A549 (cell line): Measurements from ENCODE around the gene KLHL30. TPM values are rescaled to one million over a fixed set of nuclear protein-coding genes. Genes with fewer than 3 reads are reported as not detected.
A peak's percentile ranks its signal among the peaks of the same experiment; 100 is the strongest.

ENCODE experiments used
- ATAC-seq, 2 experiments: fragments of 200-7000 bp in 1 of 2; fragments of >200 bp in 1 of 2; cut with Nextera tagmentation in 1 of 2; cut with Tn5 transposase in 1 of 2; 3 replicates each; pipeline versions ENCODE4 v1.8.0 to v1.9.1; 2018 to 2020; ENCODE audit warnings: mild to moderate bottlenecking in 1 of 2, moderate library complexity in 1 of 2
- CTCF ChIA-PET: fragments of 300-600 bp; sonication (Branson Sonifier 250); formaldehyde crosslinking; extraction: SDS; loops from one replicate; lab custom pipeline; 2021; ENCODE audit warnings: antibody characterized with exemption, inconsistent platforms; lab: Yijun Ruan, JAX
- POLR2A ChIA-PET: fragments of 350-600 bp; formaldehyde crosslinking; extraction: SDS; loops from one replicate; lab custom pipeline; 2021; ENCODE audit warnings: antibody characterized with exemption, inconsistent platforms; lab: Yijun Ruan, JAX
- DNase-seq, 2 experiments: peaks; one replicate each; pipeline versions ENCODE4 v3.0.0 to v3.0.0-alpha.2; 2011 to 2016; ENCODE audit warnings: low read depth in 1 of 2, low spot score in 1 of 2
- FAIRE-seq: peaks from 2 replicates; lab custom pipeline; 2011; peaks lifted over from hg19 to GRCh38; lab: Jason Lieb, UNC
- H3K27ac ChIP-seq, 2 experiments: fragments of >200 bp; sonication (Bioruptor Twin); formaldehyde crosslinking; 3 replicates each; pipeline ENCODE4 v1.5.1; 2016 to 2017
- H3K4me1 ChIP-seq: fragments of >200 bp; sonication (Bioruptor Twin); formaldehyde crosslinking; 3 replicates; pipeline ENCODE4 v1.6.1; 2016
- H3K4me2 ChIP-seq: fragments of >200 bp; sonication (Bioruptor Twin); formaldehyde crosslinking; 3 replicates; pipeline ENCODE4 v1.6.1; 2016
- H3K4me3 ChIP-seq: fragments of >200 bp; sonication (Bioruptor Twin); formaldehyde crosslinking; 3 replicates; pipeline ENCODE4 v1.5.1; 2016
- H3K9me3 ChIP-seq: fragments of >200 bp; sonication (Bioruptor Twin); formaldehyde crosslinking; 3 replicates; pipeline ENCODE4 v1.6.1; 2016
- CBX8 ChIP-seq: fragments of 200-600 bp; sonication (generic); IDR thresholded peaks from 2 replicates; pipeline ENCODE4 v1.6.1; 2016
- EP300 ChIP-seq, 2 experiments: fragments of >200 bp; sonication (Bioruptor Twin); formaldehyde crosslinking; IDR thresholded peaks; 2 replicates in 1 of 2; 3 replicates in 1 of 2; pipeline ENCODE4 v1.6.1; 2016 to 2017
- FOXS1 ChIP-seq: fragments of 250-450 bp; sonication (Bioruptor Pico); IDR thresholded peaks from 2 replicates; pipeline ENCODE4 v1.5.0; 2020; ENCODE audit warnings: mild to moderate bottlenecking, moderate library complexity
- GATA3 ChIP-seq: IDR thresholded peaks from 2 replicates; pipeline ENCODE4 v1.6.1; 2012; ENCODE audit warnings: borderline replicate concordance
- HES2 ChIP-seq: fragments of >200 bp; sonication (Bioruptor Twin); formaldehyde crosslinking; IDR thresholded peaks from 2 replicates; pipeline ENCODE4 v1.6.1; 2016
- HOXB13 ChIP-seq: fragments of 250-450 bp; sonication (Bioruptor Pico); IDR thresholded peaks from 2 replicates; pipeline ENCODE4 v1.5.0; 2020; ENCODE audit warnings: low read depth, mild to moderate bottlenecking, moderate library complexity
- HOXB5 ChIP-seq: fragments of 250-450 bp; sonication (Bioruptor Pico); IDR thresholded peaks from 2 replicates; pipeline ENCODE4 v1.5.0; 2020; ENCODE audit warnings: mild to moderate bottlenecking, moderate library complexity
- KDM1A ChIP-seq: fragments of 200-600 bp; sonication (generic); IDR thresholded peaks from 2 replicates; pipeline ENCODE4 v1.6.1; 2016; ENCODE audit warnings: low read depth, mild to moderate bottlenecking
- KDM5A ChIP-seq: fragments of 200-600 bp; sonication (generic); IDR thresholded peaks from 2 replicates; pipeline ENCODE4 v1.6.1; 2016; ENCODE audit warnings: antibody characterized with exemption, mild to moderate bottlenecking
- MAFK ChIP-seq: fragments of 450-650 bp; IDR thresholded peaks from 2 replicates; pipeline ENCODE4 v1.6.1; 2014; ENCODE audit not compliant: partially characterized antibody
- MAX ChIP-seq: IDR thresholded peaks from 2 replicates; pipeline ENCODE4 v1.6.1; 2012
- NR3C1 ChIP-seq: fragments of >200 bp; sonication (Bioruptor Twin); formaldehyde crosslinking; IDR thresholded peaks from 3 replicates; pipeline ENCODE4 v1.6.1; 2017
- PHF8 ChIP-seq: fragments of 200-600 bp; sonication (generic); IDR thresholded peaks from 2 replicates; pipeline ENCODE4 v1.6.1; 2016; ENCODE audit warnings: low read depth, mild to moderate bottlenecking, antibody characterized with exemption, moderate library complexity, borderline replicate concordance
- TFCP2L1 ChIP-seq: fragments of 250-450 bp; sonication (Bioruptor Pico); IDR thresholded peaks from 2 replicates; pipeline ENCODE4 v1.5.0; 2021; ENCODE audit warnings: mild to moderate bottlenecking
- ZC3H11A ChIP-seq: fragments of 450-650 bp; IDR thresholded peaks from 2 replicates; pipeline ENCODE4 v1.6.1; 2014; ENCODE audit warnings: antibody characterized with exemption, mild to moderate bottlenecking
- ZFP36 ChIP-seq: fragments of 450-650 bp; IDR thresholded peaks from 2 replicates; pipeline ENCODE4 v1.6.1; 2014; ENCODE audit warnings: borderline replicate concordance; ENCODE audit not compliant: partially characterized antibody
- ZNF302 ChIP-seq: fragments of 250-450 bp; sonication (Bioruptor Pico); IDR thresholded peaks from 2 replicates; pipeline ENCODE4 v1.9.0; 2021; ENCODE audit warnings: inconsistent platforms, mild to moderate bottlenecking, moderate library complexity
- WGBS: methylation state at CpG from one replicate; pipeline ENCODE4 v1.1.6; 2017; ENCODE audit errors: missing lambda C conversion rate; 5-methylcytosine and 5-hydroxymethylcytosine counted together
- polyA plus RNA-seq, 4 experiments: library from polyadenylated mRNA; depleted of rRNA in 3 of 4; stranded (reverse); fragments of >200 nt; fragmentation: RNase III in 1 of 4; extraction: RNeasy Plus Mini Kit Qiagen cat#74134 plus additional on column Dnase treatment in 1 of 4; gene quantifications; 2 replicates in 3 of 4; 3 replicates in 1 of 4; pipeline ENCODE4 v1.2.3, GENCODE V29; 2011 to 2017
- TF ChIP-seq, protein P1 (sequence below): fragments of 150-350 bp; IDR thresholded peaks from 2 replicates; pipeline ENCODE4 v1.6.1; 2014; ENCODE audit warnings: low read depth, mild to moderate bottlenecking, low read length
- TF ChIP-seq, protein P2 (sequence below): fragments of 450-650 bp; IDR thresholded peaks from 2 replicates; pipeline ENCODE4 v1.6.1; 2014; ENCODE audit warnings: antibody characterized with exemption

KLHL30 gene
- polyA plus RNA-seq, 2 of the 4 experiments (the other 2 are of a cell fraction), result 0.04 TPM

DNA sequence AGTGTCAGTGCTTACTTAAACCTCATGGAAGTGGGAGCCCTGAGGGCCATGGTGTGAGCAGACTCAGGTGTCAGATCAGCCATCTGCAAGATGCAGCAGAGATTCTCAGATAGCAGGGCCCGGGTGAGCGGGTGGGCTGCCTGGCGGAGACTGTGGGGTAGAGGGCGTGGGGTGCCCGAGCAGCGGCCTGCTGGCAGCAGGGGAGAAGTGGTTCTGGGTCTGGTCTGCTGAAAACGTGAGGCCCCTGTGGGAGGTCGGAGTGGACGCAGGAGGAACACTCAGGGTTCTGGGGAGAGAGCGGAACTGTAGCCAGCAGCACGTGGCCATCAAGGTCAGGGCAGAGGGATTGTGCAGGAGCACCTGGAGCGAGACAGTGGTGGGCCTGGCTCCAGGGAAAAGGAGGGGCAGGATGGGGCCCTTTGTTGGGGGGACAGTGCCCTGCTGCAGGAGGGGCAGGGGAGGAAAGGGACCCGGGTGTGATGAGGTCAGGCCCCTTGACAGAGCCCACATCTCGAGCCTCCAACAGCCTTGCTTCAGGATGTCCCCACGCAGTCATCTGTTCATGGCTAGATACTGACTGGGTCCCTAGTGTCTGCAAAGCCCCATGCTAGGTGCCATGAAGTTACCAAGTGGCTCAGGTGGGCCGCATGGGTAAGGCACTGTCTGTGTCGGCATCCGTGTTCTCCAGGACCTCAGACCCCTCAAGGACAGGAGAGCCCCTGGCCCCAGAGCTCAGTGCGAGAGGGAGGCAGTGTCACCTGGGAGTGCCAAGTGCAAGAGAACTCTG, 41.1 kb upstream of the KLHL30 start:
- ATAC-seq, result no peak
- H3K4me1 ChIP-seq, result no peaks in the 10 kb centered on the region
- no peak for FAIRE-seq
- H3K4me3 ChIP-seq, result no peak overlapping the region
- DNase-seq, result no peak
- H3K9me3 ChIP-seq, result no peaks in the 10 kb centered on the region
- H3K4me2 ChIP-seq, result no peak overlapping the region
- 90% methylated on average over 18 of the region's 19 CpGs for WGBS
- POLR2A ChIA-PET, result no interaction called here
- no peak for TF ChIP-seq HOXB13 (CRISPR knock-in tag)
- no peak for TF ChIP-seq HES2
- TF ChIP-seq MAX, result no peak
- H3K27ac ChIP-seq, result no peak overlapping the region
- CTCF ChIA-PET, result no interaction called here

GRCh38 chr2:238097988-238098871, 40.2 kb upstream of the KLHL30 start:
- Histone ChIP-seq H3K4me1 (no peaks in the 10 kb centered on the region), H3K4me3 (no peak overlapping the region), H3K4me2 (no peak overlapping the region), H3K27ac (no peak overlapping the region), H3K9me3 (no peaks in the 10 kb centered on the region)
- ChIA-PET POLR2A (no interaction called here), CTCF (no interaction called here)
- no peak for FAIRE-seq
- peak; percentile 71 to 84 for DNase-seq
- WGBS, result 44% methylated on average over 17 of the region's 37 CpGs
- TF ChIP-seq EP300 (IDR thresholded peaks at IDR 0.05) (no peak), NR3C1 (no peak), MAX (no peak), PHF8 (no peak), KDM1A (no peak)
- TF ChIP-seq, protein P1, sequence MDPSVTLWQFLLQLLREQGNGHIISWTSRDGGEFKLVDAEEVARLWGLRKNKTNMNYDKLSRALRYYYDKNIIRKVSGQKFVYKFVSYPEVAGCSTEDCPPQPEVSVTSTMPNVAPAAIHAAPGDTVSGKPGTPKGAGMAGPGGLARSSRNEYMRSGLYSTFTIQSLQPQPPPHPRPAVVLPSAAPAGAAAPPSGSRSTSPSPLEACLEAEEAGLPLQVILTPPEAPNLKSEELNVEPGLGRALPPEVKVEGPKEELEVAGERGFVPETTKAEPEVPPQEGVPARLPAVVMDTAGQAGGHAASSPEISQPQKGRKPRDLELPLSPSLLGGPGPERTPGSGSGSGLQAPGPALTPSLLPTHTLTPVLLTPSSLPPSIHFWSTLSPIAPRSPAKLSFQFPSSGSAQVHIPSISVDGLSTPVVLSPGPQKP, result no peak
- ATAC-seq, result peak; percentile 75 to 93

DNA sequence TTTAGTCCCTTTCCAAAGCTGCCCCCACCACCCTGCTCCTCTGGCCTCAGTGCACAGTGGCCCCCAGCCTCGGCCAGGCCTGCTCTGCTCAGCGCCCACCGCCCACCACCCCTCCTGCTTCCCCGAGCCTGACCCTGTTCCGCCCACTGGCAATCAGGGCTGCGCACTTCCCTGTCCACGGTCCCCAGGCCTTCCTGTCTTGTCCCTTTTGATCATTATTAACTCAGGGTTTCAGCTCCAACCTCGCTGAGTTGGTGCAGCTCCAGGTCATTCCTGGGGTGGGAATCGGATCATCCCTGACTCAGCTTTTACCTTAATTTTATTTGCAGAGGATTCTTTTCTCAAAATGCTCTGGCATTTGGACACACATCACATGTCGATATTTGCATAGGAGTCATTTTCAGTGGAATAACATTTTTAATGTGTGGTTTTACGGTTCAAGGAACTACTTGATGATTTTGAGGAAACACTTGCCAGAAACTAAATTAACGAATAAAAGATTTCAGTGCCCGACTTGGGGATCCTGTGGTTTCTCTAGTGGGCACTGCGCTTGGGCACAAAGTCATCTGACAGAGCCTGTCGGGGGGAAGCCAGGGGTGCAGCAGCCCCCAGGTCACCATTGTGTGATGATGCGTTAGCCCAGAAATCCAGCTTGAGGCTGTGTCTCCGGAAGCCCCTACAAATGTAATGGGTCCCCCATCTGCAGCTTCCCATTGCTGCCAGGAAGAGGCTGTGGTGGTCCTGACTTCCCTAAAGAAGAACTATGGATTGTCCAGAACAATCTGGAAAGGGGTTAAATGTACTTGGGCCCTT, 39.4 kb upstream of the KLHL30 start:
- no peak for FAIRE-seq
- Histone ChIP-seq H3K4me1 (no peaks in the 10 kb centered on the region), H3K9me3 (no peaks in the 10 kb centered on the region), H3K27ac (no peak overlapping the region), H3K4me2 (no peak overlapping the region), H3K4me3 (no peak overlapping the region)
- DNase-seq, result no peak
- ChIA-PET POLR2A (no interaction called here), CTCF (interaction anchor here (1.2 kb wide), 1 partner anchor 41 kb away, joined by 4 read pairs; no protein-coding TSS in a partner anchor)
- TF ChIP-seq KDM5A (no peak), CBX8 (no peak), ZC3H11A (no peak), ZNF302 (no peak), TFCP2L1 (CRISPR knock-in tag) (no peak), GATA3 (no peak), ZFP36 (no peak), FOXS1 (no peak), MAFK (no peak), HOXB5 (CRISPR knock-in tag) (no peak), EP300 (IDR thresholded peaks at IDR 0.05) (no peak)
- TF ChIP-seq, protein P2, sequence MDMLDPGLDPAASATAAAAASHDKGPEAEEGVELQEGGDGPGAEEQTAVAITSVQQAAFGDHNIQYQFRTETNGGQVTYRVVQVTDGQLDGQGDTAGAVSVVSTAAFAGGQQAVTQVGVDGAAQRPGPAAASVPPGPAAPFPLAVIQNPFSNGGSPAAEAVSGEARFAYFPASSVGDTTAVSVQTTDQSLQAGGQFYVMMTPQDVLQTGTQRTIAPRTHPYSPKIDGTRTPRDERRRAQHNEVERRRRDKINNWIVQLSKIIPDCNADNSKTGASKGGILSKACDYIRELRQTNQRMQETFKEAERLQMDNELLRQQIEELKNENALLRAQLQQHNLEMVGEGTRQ, result no peak
- ATAC-seq, result no peak; a peak in 2 of 6 replicates
- WGBS, result 90% methylated on average over 17 of the region's 17 CpGs
